GM21786 (cell line): ENCODE data around the gene GALNT11.
"Not testable (repeated sequence)": the region's sequence is repeated elsewhere in the genome, so short reads cannot be mapped to it uniquely, and the experiment has no call there.

Experiments
- ATAC-seq: cut with Tn5 transposase; IDR thresholded peaks from one replicate; pipeline ENCODE4 v1.9.1; 2021; ENCODE audit not compliant: unreplicated experiment

GALNT11 gene

DNA sequence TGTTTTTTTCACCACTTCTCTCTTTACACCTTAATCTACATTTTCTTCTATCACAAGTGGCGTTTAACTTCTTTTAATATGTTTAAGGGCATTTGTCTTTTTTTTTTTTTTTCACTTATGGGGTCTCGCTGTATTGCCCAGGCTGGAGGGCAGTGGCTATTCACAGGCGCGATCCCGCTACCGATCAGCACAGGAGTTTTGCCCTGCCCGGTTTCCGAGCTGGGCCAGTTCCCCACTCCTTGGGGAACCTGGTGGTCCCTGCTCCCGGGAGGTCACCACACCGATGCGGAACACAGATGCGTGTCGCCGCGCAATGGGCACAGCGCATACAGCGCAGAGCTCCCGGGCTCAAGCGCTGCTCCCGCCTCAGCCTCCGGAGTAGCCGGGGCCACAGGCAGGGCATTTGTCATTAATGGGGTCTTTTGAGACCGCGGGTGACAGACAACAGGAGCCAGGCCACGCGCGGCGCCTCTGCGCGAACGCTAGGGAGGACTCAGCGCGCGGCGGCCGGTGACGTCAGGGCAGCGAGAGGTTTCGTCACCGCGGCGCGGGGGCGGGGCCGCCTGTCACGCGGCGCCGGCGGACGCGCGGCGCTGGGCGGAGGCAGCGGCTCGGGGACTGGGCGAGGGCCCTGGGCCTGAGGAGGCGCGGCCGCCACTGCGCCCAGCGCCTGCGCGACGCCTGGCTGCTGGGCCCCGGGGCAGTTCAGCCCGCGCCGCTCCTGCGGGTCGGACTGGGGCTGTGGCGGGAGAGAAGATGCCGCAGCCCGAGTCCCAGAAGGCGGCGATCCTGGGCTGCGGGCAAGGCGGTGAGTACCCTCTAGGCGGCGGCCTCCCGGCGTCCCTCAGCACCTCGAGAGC, at the start of gene GALNT11:
GALNT11 (plus strand) TSS at position 598 of the 860 bp plus-strand sequence. CDS start 68,554 bp downstream, outside the sequence.
- ATAC-seq = peak; percentile 90

DNA sequence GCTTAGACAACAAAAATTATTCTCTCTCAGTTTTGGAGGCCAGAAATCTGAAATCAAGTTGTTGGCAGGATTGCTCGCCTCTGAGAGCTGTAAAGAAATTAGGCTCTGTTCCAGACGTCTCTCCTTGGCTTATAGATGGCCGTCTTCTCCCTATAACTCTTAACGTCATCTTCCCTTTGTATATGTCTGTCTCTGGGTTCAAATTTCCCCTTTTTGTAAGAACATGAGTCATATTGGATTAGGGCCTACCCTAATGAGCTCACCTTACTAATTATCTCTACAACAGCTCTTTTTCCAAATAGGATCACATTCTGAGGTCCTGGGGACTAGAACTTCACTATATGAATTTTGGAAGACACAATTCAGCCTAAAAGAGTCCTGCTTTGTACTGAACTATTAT, 46.9 kb upstream of the GALNT11 start:
- no peak for ATAC-seq

DNA sequence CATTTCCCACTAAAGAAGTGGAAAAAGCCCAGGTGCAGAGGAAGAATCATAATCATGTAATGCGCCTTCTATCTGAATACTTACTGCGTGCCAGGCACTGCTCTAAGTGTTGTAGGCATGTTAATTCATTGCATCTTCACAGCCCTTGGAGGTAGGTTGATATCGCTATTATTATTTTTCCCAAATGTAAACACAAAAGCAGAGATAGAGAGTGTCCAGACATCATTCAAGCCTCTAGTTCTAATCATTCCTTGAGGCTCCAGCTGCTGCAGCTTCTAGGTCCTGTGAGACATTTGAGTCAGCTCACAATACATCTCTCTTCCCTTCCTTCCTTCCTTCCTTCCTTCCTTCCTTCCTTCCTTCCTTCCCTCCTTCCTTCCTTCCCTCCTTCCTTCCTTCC, 44.3 kb upstream of the GALNT11 start:
- no peak for ATAC-seq

DNA sequence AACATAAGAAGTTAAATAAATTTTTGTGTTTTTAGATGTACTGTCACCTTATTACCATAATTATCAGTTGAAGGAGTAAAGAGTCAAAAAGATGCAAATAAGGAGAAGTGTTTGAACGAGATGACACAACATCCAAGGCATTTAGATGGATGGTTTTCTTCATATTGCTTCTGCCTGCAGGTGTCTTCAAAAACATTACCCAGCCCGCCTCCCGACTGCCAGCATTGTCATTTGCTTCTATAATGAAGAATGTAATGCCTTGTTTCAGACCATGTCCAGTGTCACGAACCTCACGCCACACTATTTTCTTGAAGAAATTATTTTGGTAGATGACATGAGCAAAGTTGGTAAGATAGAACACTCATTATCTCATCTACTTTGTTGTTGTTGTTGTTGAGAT, 42.7 kb upstream of the GALNT11 start:
- no peak for ATAC-seq

DNA sequence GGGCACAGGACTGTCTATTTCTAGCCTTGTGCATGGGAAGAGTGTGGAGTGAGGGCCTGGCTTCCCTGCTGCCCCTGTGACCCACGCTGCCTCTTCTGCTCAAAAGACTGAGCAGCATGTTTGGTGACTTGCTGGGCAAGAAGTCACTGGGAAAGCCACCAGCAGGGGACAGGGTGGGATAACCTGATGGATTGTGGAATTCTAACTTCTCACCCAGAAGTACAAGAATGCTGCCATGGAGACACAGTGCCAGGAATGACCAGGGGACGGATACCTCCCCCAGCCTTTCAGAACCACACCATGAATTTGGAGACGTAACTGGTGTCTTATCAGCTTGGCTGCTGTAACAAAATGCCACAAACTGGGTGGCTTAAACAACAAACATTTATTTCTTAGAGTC, 40.9 kb upstream of the GALNT11 start:
- no peak for ATAC-seq

DNA sequence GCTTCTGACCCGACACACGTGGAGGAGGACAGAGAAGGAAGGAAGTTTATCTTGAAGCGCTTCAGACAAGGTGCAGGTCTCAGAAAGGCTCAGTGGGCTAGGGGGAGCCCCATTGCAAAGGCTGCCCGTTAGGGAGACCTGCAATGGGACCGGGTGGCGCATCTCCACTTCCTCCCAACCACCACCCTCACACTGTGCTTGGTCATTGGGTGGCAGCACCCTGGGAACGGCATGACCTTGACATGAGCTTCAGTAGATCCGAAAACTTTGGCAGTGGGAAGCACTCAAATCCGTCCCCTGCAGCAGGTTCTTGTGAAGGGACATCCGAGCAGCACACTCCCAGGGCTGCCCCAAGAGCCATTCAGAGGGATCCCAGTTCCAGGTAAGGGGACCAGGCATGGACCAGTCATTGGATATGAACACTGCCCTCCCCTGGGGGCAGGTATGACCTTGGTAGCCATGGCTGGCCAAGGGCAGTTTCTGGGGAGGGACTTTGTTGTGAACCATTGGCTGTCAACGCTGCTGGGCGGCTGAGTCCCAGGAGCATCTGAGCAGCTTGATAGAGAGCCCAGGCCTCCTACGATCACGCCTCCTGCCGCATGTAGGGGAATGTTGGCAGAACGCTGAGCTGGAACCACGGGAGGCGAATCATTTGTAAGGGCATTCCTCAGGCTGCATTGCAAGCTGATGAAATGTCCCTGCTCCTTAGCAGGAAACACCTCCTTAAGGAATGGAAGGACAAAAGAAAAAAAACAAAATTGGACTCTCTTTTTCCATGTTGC, 37.5 kb upstream of the GALNT11 start:
- no peak for ATAC-seq

DNA sequence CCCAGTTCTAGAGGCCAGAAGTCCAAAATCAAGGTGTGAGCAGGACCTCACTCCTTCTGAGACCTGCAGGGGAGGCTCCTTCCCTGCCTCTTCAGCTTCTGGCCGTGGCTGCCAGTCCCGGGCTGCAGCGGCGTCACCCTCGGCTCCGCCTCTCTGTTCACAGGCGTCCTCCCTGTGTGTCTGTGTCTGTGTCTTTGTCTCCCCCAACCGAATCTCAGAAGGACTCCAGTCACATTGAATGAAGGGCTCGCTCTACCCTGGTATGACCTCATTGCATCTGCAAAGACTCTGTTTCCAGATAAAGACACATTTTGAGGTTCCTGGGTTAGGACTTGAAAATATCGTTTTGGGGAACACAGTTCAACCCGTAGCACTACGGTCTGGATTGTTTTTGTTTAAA, 33.1 kb upstream of the GALNT11 start:
- ATAC-seq = no peak

DNA sequence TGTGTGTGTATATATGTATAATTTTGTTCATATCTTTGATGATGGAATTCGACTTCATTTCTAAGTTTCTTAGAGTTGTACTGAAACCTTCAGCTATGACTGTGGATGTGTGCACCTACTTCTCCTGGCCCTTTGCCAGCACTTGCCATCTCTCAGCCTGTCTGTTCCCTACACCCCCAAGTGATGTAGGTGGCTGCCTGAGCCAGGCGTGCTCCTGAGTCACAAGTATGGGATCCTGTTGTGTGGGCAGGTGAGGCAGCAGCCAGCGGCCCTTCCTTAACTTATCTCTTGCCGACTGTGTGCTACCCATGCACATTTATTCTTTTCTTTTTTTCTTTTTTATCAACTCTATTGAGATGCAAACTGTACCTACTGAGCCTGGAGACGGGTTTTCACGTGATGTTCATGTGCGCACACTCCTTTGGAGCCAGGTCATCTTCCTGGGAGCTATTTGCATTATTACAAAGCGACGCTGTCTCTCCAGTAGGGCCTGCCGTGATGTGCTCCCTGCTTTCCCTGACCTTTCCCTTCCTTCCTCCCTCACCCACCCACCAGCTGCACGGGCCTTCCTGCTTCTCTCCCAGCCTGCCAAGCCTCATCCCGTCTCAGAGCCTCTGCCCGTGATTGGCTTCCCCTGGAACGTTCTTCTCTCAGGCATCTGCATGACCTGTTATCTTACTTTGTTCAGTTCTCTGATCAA, 31.3 kb upstream of the GALNT11 start:
- no peak for ATAC-seq

DNA sequence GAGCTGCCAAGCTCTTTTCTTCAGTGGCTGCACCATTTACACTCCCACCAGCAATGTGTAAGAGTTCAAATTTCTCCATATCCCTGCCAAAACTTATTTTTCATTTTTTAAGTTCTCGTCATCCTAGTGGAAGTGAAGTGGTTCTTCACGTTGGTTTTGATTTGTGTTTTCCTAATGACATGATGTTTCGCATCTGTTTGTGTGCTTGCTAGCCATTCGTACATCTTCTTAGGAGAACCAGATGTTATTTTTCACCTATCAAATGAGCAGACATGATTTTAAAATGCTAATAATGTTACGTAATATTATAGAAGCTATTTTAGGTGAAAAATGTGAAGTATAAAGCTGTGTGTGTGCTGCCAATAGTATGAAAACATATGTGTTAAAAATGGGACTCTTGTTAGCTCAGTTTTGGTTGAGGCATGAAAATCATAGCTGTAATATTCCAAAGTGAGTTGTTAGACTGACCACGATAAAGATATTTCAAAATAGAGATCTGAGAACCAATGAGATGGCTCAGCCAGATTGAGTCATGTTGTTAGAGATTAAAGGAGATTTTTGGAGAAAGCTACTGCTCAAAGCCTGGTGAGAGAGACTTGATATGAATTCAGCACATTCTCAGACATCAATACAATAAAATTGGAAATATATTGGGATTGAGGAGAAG, 25.9 kb upstream of the GALNT11 start:
- no peak for ATAC-seq

DNA sequence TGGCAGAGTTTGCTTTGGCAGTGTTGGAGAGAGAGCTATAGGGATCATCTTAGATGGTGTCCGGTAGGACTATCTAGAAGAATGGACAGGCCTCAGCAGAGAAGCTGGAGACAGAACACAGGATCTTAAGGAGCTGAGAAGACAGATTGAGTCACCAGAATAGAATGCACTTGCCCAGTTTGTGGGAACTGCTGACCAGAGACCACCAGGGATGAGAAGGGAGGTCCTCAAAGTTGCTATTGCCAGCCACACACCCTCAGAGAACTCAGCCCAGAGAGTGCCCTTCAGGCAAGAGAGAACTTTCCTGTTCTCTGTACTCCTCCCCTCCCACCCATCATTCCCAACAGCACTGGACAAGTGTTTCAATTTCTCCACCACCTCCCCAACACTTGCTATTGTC, 25.3 kb upstream of the GALNT11 start:
- no peak for ATAC-seq

DNA sequence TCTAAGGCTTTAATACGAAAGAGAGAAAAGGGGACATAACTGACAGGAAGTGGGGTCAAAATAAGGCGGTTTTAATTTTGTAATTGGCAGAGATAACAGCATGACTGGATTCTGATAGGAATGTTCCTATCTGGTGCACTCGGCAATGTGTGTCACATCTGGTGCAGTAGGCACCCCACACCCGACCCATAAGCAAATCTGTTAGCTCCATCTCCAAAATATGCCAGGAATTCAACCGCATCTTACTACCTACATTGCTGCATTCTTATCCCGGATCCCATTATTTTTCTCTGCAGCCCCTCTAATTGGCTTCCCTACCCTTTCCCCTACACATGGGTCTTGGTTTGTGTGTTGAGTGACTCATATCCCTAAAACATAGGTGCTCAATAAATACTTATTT, 19.1 kb upstream of the GALNT11 start:
- no peak for ATAC-seq

DNA sequence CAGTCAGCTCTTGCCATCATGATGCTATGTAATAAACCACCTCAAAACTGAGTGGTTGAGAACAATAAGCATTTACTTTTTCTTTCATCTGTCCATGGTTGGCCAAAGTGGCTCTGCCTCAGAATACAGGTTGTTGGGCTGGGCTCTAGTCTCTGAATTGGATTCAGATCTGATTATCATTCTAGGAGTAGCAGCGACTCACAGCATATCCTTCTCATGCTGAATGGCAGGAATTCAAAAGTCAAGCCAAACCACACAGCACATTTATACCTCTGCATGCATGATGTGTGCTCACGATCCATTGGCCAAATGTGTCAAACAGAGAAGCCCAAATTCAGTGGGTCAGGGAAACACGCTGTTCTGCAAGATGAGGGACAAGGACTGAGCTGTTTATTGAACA, 13.6 kb upstream of the GALNT11 start:
- no peak for ATAC-seq

DNA sequence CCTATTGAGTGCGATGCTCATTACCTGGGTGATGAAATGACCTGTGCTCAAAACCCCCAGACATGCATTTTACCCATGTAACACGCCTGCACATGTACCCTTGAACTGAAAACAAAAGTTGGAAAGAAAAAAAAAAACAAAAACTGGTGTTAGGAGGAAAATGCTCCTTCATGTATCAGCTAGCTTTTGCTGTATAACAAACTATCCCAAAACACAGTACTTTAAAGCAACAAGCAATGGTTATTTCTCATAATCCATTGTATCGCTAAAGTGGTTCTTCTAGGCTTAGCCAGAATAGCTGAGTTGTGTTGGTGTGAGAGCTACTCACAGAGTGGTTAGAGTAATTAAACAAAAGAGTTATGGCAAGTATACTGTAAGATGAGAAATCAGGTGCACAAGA, 12.2 kb upstream of the GALNT11 start:
- no peak for ATAC-seq

DNA sequence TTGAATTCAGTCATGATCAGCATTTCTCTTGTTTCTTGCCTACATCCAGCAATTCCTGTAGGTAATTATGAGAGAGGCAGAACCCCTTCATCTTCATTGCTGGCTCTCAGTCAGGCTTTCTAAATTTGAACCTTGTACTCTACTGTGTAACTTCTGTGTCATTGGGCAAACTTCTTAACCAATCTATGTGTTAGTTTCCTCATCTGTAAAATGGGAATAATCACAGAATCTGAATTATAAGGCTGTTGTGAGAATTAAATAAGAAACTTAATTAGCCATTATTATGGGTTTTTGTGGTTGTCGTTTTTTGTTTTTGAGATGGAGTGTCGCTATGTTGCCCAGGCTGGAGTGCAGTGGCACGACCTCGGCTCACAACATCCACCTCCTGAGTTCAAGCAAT, 11.5 kb upstream of the GALNT11 start:
- no peak for ATAC-seq

DNA sequence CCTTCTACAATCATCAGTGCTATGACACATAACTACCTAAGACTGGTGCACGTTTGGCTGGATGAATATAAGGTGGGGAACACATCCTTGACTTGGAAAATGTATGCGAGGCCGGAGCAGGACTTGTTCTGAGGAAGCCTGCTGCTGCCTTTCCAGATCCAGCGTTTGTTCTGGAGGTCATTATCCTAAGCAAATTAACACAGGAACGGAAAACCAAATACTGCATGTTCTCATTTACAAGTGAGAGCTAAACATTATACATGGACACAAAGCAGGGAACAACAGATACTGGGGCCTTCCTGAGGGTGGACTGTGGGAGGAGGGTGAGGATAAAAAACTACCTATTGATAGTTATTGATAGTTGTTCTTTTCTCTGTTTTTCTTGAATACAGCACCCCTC, 10.8 kb upstream of the GALNT11 start:
- ATAC-seq = no peak

DNA sequence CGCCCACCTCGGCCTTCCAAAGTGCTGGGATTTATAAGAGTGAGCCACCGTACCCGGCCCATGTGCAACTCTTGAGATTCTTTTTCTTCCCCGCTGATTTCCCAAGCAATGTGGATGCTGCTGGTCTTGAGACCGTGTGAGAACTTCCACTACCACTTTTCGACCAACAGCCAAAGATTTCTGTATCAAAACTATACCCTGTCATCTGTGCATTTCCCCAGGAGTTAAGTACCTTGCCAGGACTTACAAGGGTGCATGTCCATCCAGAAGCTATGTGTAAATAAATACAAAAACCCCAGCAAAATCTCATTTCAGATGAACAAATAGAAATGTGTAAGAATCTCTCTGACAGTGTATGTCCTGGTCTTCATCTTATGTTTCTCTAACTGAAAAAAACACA, 9.9 kb upstream of the GALNT11 start:
- ATAC-seq = no peak

DNA sequence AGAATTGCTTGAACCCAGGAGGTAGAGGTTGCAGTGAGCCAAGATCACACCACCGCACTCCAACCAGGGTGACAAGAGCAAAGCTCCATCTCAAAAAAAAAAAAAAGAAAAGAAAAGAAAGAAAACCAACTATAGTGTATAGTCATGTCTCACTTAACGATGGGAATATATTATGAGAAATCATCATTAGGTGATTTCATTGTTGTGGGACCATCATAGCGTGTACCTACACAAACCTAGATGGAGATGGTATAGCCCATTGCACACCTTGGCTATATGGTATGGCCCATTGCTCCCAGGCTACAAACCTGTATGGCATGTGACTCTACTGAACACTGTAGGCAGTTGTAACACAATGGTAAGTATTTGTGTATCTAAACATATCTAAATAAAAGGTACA, 8.5 kb upstream of the GALNT11 start:
- no peak for ATAC-seq

DNA sequence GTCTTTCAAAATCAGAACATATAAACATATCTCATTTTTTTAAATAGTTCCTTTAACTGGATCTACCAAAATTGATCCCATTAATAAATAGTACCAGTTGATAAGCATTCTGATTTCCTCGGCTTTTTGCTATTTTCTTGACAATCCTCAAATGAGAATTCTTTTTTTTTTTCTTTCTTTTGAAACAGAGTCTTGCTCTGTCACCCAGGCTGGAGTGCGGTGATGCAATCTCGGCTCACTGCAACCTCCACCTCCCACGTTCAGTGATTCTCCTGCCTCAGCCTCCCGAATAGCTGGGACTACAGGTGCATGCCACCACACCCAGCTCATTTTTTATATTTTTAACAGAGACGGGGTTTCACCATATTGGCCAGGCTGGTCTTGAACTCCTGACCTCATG, 7.8 kb upstream of the GALNT11 start:
- not testable (repeated sequence) for ATAC-seq

DNA sequence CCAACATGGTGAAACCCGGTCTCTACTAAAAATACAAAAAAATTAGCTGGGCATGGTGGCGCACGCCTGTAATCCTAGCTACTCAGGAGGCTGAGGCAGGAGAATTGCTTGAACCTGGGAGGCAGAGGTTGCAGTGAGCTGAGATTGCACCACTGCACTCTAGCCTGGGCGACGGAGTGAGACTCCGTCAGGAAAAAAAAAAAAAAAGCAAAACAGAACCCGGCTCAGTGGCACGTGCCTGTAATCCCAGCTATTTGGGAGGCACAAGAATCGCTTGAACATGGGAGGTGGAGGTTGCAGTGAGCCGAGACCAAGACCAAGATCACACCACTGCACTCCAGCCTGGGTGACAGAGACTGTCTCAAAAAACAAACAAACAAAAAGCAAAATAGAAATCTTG, 3.7 kb upstream of the GALNT11 start:
- not testable (repeated sequence) for ATAC-seq

DNA sequence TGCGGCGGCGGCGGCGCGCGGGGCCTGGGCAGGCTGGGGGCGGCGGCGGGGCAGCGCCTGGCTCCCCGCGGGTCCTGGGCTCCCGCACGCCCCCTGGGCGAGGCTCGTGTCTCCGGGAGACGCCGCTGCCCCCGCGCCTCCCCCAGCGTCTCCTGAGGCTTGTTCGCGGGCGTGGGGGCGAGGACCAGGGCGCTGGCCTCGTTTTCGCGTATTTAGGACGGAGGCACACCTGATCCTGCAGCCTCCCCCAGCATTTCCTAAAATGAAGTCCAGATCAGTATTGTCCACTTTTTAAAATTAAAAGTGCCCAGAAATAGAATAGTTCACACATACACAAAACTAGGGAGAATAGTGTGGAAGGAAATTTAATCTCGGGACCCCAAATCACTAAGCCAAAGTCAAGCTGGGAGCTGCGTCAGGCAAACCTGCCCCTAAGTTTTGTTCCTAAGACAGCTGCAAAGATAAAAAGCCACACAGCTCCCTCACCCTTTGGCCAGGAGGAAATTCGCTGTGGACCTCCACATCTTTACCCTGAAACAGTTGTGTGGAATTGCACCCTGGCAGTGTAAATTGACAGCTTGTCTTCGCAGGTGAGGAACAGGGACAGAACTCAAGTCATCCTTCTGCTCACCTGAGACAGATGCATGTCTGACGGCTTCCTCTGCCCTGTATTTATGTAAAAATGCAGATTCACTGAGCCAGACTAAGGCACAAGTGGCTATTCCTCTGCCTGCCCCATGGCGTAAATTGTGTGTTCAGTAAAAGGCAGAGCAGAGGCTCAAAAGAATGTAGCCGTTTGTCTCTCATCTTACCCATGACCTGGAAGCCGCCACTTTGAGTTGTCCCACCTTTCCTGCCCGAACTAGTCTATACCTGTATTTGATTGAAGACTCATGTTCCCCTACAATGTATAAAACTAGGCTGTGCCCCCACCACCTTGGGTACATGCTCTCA, 740 bp downstream of the GALNT11 start:
- ATAC-seq = no peak
